CD14-positive monocyte (primary cell): ENCODE results near the gene LUZP1. TPM values are rescaled to one million over a fixed set of nuclear protein-coding genes. Genes with fewer than 3 reads are reported as not detected.

Experiments
- DNase-seq, 3 donors: peaks; one replicate each; pipeline ENCODE4 v3.0.0-alpha.2; 2011 to 2022
- H2AFZ ChIP-seq: 2 replicates; pipeline ENCODE4 v1.6.0; 2012; ENCODE audit warnings: mild to moderate bottlenecking, low read depth, low read length, inconsistent platforms; ENCODE audit not compliant: insufficient read depth, poor library complexity, severe bottlenecking
- H3K27ac ChIP-seq, 2 donors: 1 replicate in 1 of 2; 2 replicates in 1 of 2; pipeline ENCODE4 v1.5.1; 2012 to 2013; ENCODE audit warnings: low read length in 2 of 2, control low read depth in 1 of 2, inconsistent platforms in 1 of 2, low read depth in 1 of 2, mild to moderate bottlenecking in 1 of 2
- H3K27me3 ChIP-seq, 2 donors: one replicate each; pipeline versions ENCODE4 v1.6.0 to v1.6.1; 2011 to 2013; ENCODE audit warnings: low read length in 2 of 2; ENCODE audit not compliant: control insufficient read depth in 2 of 2, insufficient read depth in 2 of 2
- H3K36me3 ChIP-seq, 2 donors: replicated peaks in 1 of 2; 1 replicate in 1 of 2; 2 replicates in 1 of 2; pipeline versions ENCODE4 v1.5.1 to v1.6.1; 2012 to 2013; ENCODE audit warnings: low read length in 2 of 2, control low read depth in 1 of 2, inconsistent platforms in 1 of 2, mild to moderate bottlenecking in 1 of 2; ENCODE audit not compliant: insufficient read depth in 2 of 2, control insufficient read depth in 1 of 2
- H3K4me1 ChIP-seq, 2 donors: 1 replicate in 1 of 2; 2 replicates in 1 of 2; pipeline versions ENCODE4 v1.5.1 to v1.6.1; 2012 to 2013; ENCODE audit warnings: low read length in 2 of 2, control low read depth in 1 of 2, inconsistent platforms in 1 of 2, mild to moderate bottlenecking in 1 of 2, moderate library complexity in 1 of 2; ENCODE audit not compliant: insufficient read depth in 2 of 2, control insufficient read depth in 1 of 2
- H3K4me2 ChIP-seq: replicated peaks from 2 replicates; pipeline ENCODE3; 2012; ENCODE audit warnings: low read length, moderate library complexity, mild to moderate bottlenecking; ENCODE audit not compliant: poor library complexity, severe bottlenecking; ENCODE audit errors: extremely low read depth
- H3K4me3 ChIP-seq, 3 experiments: fragments of 200-600 bp in 1 of 3; sonication (generic) in 1 of 3; replicated peaks in 1 of 3; 1 replicate in 2 of 3; 2 replicates in 1 of 3; pipeline ENCODE4 v1.5.1; 2011 to 2013; ENCODE audit warnings: low read length in 3 of 3, mild to moderate bottlenecking in 3 of 3, control low read depth in 2 of 3, low read depth in 2 of 3, inconsistent platforms in 1 of 3, moderate library complexity in 1 of 3
- H3K79me2 ChIP-seq: 2 replicates; pipeline ENCODE4 v1.6.0; 2012; ENCODE audit warnings: mild to moderate bottlenecking, control low read depth, inconsistent platforms, low read length, moderate library complexity; ENCODE audit not compliant: insufficient read depth
- H3K9ac ChIP-seq: 2 replicates; pipeline ENCODE4 v1.6.0; 2017; ENCODE audit warnings: low read length, mild to moderate bottlenecking; ENCODE audit not compliant: insufficient read depth, poor library complexity, severe bottlenecking
- H3K9me3 ChIP-seq, 2 donors: replicated peaks in 1 of 2; 1 replicate in 1 of 2; 2 replicates in 1 of 2; pipeline versions ENCODE4 v1.5.1 to v1.6.1; 2012 to 2013; ENCODE audit warnings: low read length in 2 of 2, control low read depth in 1 of 2; ENCODE audit not compliant: control insufficient read depth in 1 of 2, insufficient read depth in 1 of 2
- H4K20me1 ChIP-seq: 2 replicates; pipeline ENCODE4 v1.6.0; 2012; ENCODE audit warnings: mild to moderate bottlenecking, low read length, control low read depth, moderate library complexity; ENCODE audit not compliant: insufficient read depth
- H3K27ac Mint-ChIP-seq, 7 donors: one replicate each; pipeline ENCODE4 v1.8.0; 2020; ENCODE audit warnings: mild to moderate bottlenecking in 7 of 7, mixed read lengths in 7 of 7, moderate library complexity in 6 of 7, inconsistent platforms in 2 of 7
- H3K27me3 Mint-ChIP-seq, 3 donors: one replicate each; pipeline ENCODE4 v1.8.0; 2021 to 2022; ENCODE audit warnings: low read depth in 3 of 3, mild to moderate bottlenecking in 3 of 3, mixed read lengths in 3 of 3, moderate library complexity in 3 of 3, inconsistent platforms in 1 of 3
- H3K36me3 Mint-ChIP-seq, 2 donors: one replicate each; pipeline ENCODE4 v1.8.0; 2020; ENCODE audit warnings: mixed read lengths in 2 of 2, inconsistent platforms in 1 of 2, mild to moderate bottlenecking in 1 of 2
- H3K4me1 Mint-ChIP-seq: one replicate; pipeline ENCODE4 v1.8.0; 2020; ENCODE audit warnings: mild to moderate bottlenecking, mixed read lengths
- H3K4me3 Mint-ChIP-seq, 2 donors: one replicate each; pipeline ENCODE4 v1.8.0; 2020; ENCODE audit warnings: mild to moderate bottlenecking in 2 of 2, mixed read lengths in 2 of 2, moderate library complexity in 1 of 2
- H3K9me3 Mint-ChIP-seq, 7 donors: one replicate each; pipeline ENCODE4 v1.8.0; 2020 to 2022; ENCODE audit warnings: mixed read lengths in 7 of 7, mild to moderate bottlenecking in 6 of 7, moderate library complexity in 6 of 7, inconsistent platforms in 2 of 7
- WGBS: methylation state at CpG from one replicate; pipeline ENCODE4 v1.1.5; 2013; ENCODE audit warnings: missing lambda C conversion rate; ENCODE audit not compliant: insufficient coverage; 5-methylcytosine and 5-hydroxymethylcytosine counted together
- intact Hi-C, 2 donors: fragments of 100-400 bp; cut with micrococcal nuclease; formaldehyde crosslinking; loops; one replicate each; pipeline versions ENCODE4 v1.15.0 to v1.15.1; 2023
- polyA plus RNA-seq, 3 donors: library from polyadenylated mRNA; depleted of rRNA in 1 of 3; unstranded in 2 of 3; stranded (reverse) in 1 of 3; fragments of 300-500 nt in 2 of 3; fragments of >200 nt in 1 of 3; fragmentation: Illumina TruSeq in 2 of 3; gene quantifications; 1 replicate in 2 of 3; 2 replicates in 1 of 3; pipeline ENCODE4 v1.2.3, GENCODE V29; 2012 to 2021
- TF ChIP-seq, protein P1 (sequence below): fragments of 200-600 bp; IDR thresholded peaks from one replicate; pipeline ENCODE4 v1.8.0; 2022; ENCODE audit warnings: antibody characterized with exemption, mild to moderate bottlenecking

LUZP1 gene
- polyA plus RNA-seq, 3 donors: 4.4 to 8.7 (median 5.8) TPM

GRCh38 chr1:23216771-23217420 lies 48.2 kb upstream of the LUZP1 start:
- Histone ChIP-seq H3K36me3 (no peaks in the 10 kb centered on the region), H3K27me3 (peaks cover 27 to 53% of the 10 kb centered on the region in 2 donors), H3K4me1 (peaks cover 0 to 10% of the 10 kb centered on the region in 2 donors), H4K20me1 (no peaks in the 10 kb centered on the region), H3K4me2 (peak overlapping the region; percentile 34), H3K9ac (no peak overlapping the region), H3K27ac (no peak overlapping the region), H2AFZ (no peak overlapping the region), H3K4me3 (no peak overlapping the region), H3K79me2 (no peaks in the 10 kb centered on the region), H3K9me3 (peaks cover 0 to 3% of the 10 kb centered on the region in 2 donors)
- TF ChIP-seq, protein P1, sequence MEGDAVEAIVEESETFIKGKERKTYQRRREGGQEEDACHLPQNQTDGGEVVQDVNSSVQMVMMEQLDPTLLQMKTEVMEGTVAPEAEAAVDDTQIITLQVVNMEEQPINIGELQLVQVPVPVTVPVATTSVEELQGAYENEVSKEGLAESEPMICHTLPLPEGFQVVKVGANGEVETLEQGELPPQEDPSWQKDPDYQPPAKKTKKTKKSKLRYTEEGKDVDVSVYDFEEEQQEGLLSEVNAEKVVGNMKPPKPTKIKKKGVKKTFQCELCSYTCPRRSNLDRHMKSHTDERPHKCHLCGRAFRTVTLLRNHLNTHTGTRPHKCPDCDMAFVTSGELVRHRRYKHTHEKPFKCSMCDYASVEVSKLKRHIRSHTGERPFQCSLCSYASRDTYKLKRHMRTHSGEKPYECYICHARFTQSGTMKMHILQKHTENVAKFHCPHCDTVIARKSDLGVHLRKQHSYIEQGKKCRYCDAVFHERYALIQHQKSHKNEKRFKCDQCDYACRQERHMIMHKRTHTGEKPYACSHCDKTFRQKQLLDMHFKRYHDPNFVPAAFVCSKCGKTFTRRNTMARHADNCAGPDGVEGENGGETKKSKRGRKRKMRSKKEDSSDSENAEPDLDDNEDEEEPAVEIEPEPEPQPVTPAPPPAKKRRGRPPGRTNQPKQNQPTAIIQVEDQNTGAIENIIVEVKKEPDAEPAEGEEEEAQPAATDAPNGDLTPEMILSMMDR: peak; percentile 67
- intact Hi-C loops: no loop called here
- WGBS: under 1% methylated on average over 77 of the region's 78 CpGs
- peaks cover 0 to 5% (median 0%) of the 10 kb centered on the region in 7 donors for H3K9me3 Mint-ChIP-seq
- H3K27me3 Mint-ChIP-seq: peaks cover 54 to 78% (median 71%) of the 10 kb centered on the region in 3 donors
- DNase-seq: no peak
- peaks cover 2% of the 10 kb centered on the region for H3K4me1 Mint-ChIP-seq
- peak overlapping the region in 1 of 2 donors; percentile 64 for H3K4me3 Mint-ChIP-seq
- H3K27ac Mint-ChIP-seq: no peak overlapping the region
- no peaks in the 10 kb centered on the region for H3K36me3 Mint-ChIP-seq

- Histone ChIP-seq H3K27me3 (peaks cover 25 to 50% of the 10 kb centered on the region in 2 donors), H4K20me1 (no peaks in the 10 kb centered on the region), H3K9ac (no peak overlapping the region), H3K79me2 (no peaks in the 10 kb centered on the region), H3K27ac (no peak overlapping the region), H2AFZ (no peak overlapping the region), H3K4me2 (no peak overlapping the region), H3K36me3 (no peaks in the 10 kb centered on the region), H3K4me1 (peaks cover 0 to 10% of the 10 kb centered on the region in 2 donors), H3K4me3 (no peak overlapping the region), H3K9me3 (peaks cover 0 to 3% of the 10 kb centered on the region in 2 donors)
- H3K4me3 Mint-ChIP-seq: peak overlapping the region in 1 of 2 donors; percentile 64
- H3K36me3 Mint-ChIP-seq: no peaks in the 10 kb centered on the region
- TF ChIP-seq, protein P1: no peak
- intact Hi-C loops: no loop called here
- no peak overlapping the region for H3K27ac Mint-ChIP-seq
- peaks cover 0 to 5% (median 0%) of the 10 kb centered on the region in 7 donors for H3K9me3 Mint-ChIP-seq
- H3K4me1 Mint-ChIP-seq: peaks cover 2% of the 10 kb centered on the region
- H3K27me3 Mint-ChIP-seq: peaks cover 49 to 75% (median 65%) of the 10 kb centered on the region in 3 donors
- WGBS: 79% methylated on average over 2 of the region's 3 CpGs
- DNase-seq: no peak
Observed at GRCh38 chr1:23215751-23216449, 47.2 kb upstream of the LUZP1 start.
